ENCODE results near the gene NIPA2. TPM values are rescaled to one million over a fixed set of nuclear protein-coding genes. Genes with fewer than 3 reads are reported as not detected.
A peak's percentile ranks its signal among the peaks of the same experiment; 100 is the strongest.

The NIPA2 gene
- total and polyA plus RNA-seq, 2 of the 13 experiments (the other 11 are each of a cell fraction or from before 2014, with no cell fraction given) = 29.0 to 56.2 TPM

- Histone ChIP-seq H3K27me3 (ENCODE audit: control insufficient read depth in 1 of 2, insufficient read depth in 2 of 2, low read length in 2 of 2) (no peaks in the 10 kb centered on the region), H3K4me1 (ENCODE audit: insufficient read depth, low read length) (no peaks in the 10 kb centered on the region), H3K9ac (ENCODE audit: insufficient read depth, low read depth, low read length) (no peak overlapping the region), H3K27ac (ENCODE audit: extremely low read length, insufficient read depth, low read length) (no peak overlapping the region), H3K4me3 (replicated peaks in 1 of 3; ENCODE audit: insufficient read depth in 1 of 3, low read depth in 2 of 3, low read length in 3 of 3) (no peak overlapping the region), H4K20me1 (ENCODE audit: insufficient read depth, low read length) (no peaks in the 10 kb centered on the region), H3K9me3 (ENCODE audit: low read length) (no peaks in the 10 kb centered on the region), H3K36me3 (replicated peaks in 1 of 2; ENCODE audit: control insufficient read depth in 1 of 2, insufficient read depth in 2 of 2, low read length in 2 of 2) (peaks cover 11 to 17% of the 10 kb centered on the region in 2 experiments; a peak in 4 of 5 replicates), H3K4me2 (ENCODE audit: low read depth, low read length) (no peak overlapping the region), H2AFZ (ENCODE audit: low read length) (no peak overlapping the region), H3K79me2 (ENCODE audit: insufficient read depth, low read length) (no peaks in the 10 kb centered on the region)
- in situ Hi-C loops (cut with HindIII; ENCODE audit: extremely low pct_ligation_motif_present, low pct_unique_long_range_greater_than_20kb) = no loop called here
- WGBS (ENCODE audit: low lambda C conversion rate) = 95% methylated on average over 5 of the region's 12 CpGs
- no peak for FAIRE-seq
- CTCF ChIA-PET (ENCODE audit: low intra/inter-chr PET ratio, low total read pairs) = no interaction called here
- intact Hi-C loops (cut with micrococcal nuclease; ENCODE audit: unreplicated experiment) = no loop called here
- no peak for DNase-seq (ENCODE audit: low spot score)
- peak; percentile 52 for ATAC-seq
- no TSS peak for BruUV-seq (replicated peaks)
- POLR2A ChIA-PET = no interaction called here
- TF ChIP-seq RFXAP (CRISPR knock-in tag; IDR thresholded peaks at IDR 0.05; ENCODE audit: borderline replicate concordance) = no peak
- 0 out of 2 replicates have a peak, but pooled peaks have one; percentile 32 for TF ChIP-seq NR2C2 (CRISPR knock-in tag; IDR thresholded peaks at IDR 0.05; ENCODE audit: borderline replicate concordance)
- no peak for TF ChIP-seq STAT6 (CRISPR knock-in tag; IDR thresholded peaks at IDR 0.05; ENCODE audit: borderline replicate concordance)
- no peak for TF ChIP-seq HIVEP1 (CRISPR knock-in tag; IDR thresholded peaks at IDR 0.05)
- no peak for TF ChIP-seq ZNF451 (CRISPR knock-in tag; IDR thresholded peaks at IDR 0.05)
- peak; percentile 59; the same call in 1 of the 2 replicates for TF ChIP-seq CEBPG (CRISPR knock-in tag; IDR thresholded peaks at IDR 0.05)
- 0 out of 2 replicates have a peak, but pooled peaks have one; percentile 23 for TF ChIP-seq NR2F6 (IDR thresholded peaks at IDR 0.05)
- peak; percentile 59; the same call in 1 of the 2 replicates for TF ChIP-seq NR2F6 (CRISPR knock-in tag; IDR thresholded peaks at IDR 0.05)
- TF ChIP-seq STAG1 (CRISPR knock-in tag; IDR thresholded peaks at IDR 0.05) = peak; percentile 39
- TF ChIP-seq CTCF (CRISPR knock-in tag; IDR thresholded peaks at IDR 0.05) = peak; percentile 58
- TF ChIP-seq CENPX (CRISPR knock-in tag; IDR thresholded peaks at IDR 0.05) = no peak
- TF ChIP-seq CEBPB (IDR thresholded peaks at IDR 0.05; ENCODE audit: borderline replicate concordance, low read depth, low read length) = 0 out of 2 replicates have a peak, but pooled peaks have one; percentile 25
- TF ChIP-seq ZBTB33 (CRISPR knock-in tag; IDR thresholded peaks at IDR 0.05) = peak; percentile 42; the same call in 1 of the 2 replicates
- TF ChIP-seq ZNF138 (CRISPR knock-in tag; IDR thresholded peaks at IDR 0.05; ENCODE audit: low read depth) = no peak
- no peak for TF ChIP-seq ZNF83 (CRISPR knock-in tag; IDR thresholded peaks at IDR 0.05; ENCODE audit: borderline replicate concordance)
- no peak for TF ChIP-seq BRCA1 (CRISPR knock-in tag; IDR thresholded peaks at IDR 0.05)
Measured at GRCh38 chr15:22902578-22902977, 64.1 kb downstream of the NIPA2 start.
